ENCODE measurements around the gene MADCAM1. TPM values are rescaled to one million over a fixed set of nuclear protein-coding genes. Genes with fewer than 3 reads are reported as not detected.

MADCAM1 gene
- total and polyA plus RNA-seq, 10 donors = 3.0 to 33.6 (median 5.6) TPM

- H3K4me3 ChIP-seq = peak within 1 kb of the TSS in 7 of 8 donors; percentile 14 to 63 (median 33)
- DNase-seq = peak; percentile 90
- TF ChIP-seq POLR2A (IDR thresholded peaks at IDR 0.05) (no peak), CTCF (IDR thresholded peaks at IDR 0.05 in 8 of 11, conservative IDR thresholded peaks at IDR 0.05 in 3 of 11) (no peak), POLR2AphosphoS5 (IDR thresholded peaks at IDR 0.05) (peak; percentile 70 to 87 (median 73))
These were observed 47.8 kb downstream of the MADCAM1 start, which contains the start of gene GZMM for GRCh38 chr19:543910-544608. Gene GZMM (plus strand): TSS chr19:544053. CDS start chr19:544072, 19 bp downstream.

GRCh38 chr19:547117-547516 is 50.8 kb downstream of the MADCAM1 start:
- Histone ChIP-seq H3K4me3 (no peak overlapping the region), H3K27ac (no peak overlapping the region), H3K36me3 (peaks cover 0 to 13% (median 7%) of the 10 kb centered on the region in 6 donors), H3K27me3 (replicated peaks in 1 of 7) (peaks cover 0 to 37% (median 0%) of the 10 kb centered on the region in 7 donors), H3K4me1 (peaks cover 0 to 29% (median 6%) of the 10 kb centered on the region in 6 donors), H3K9me3 (no peaks in the 10 kb centered on the region)
- 87 to 92% (median 91%) methylated on average over 4 to 15 of the region's 15 CpGs for WGBS, 5 donors
- intact Hi-C loops (cut with DNase I; ENCODE audit: low total_unique reads) = no loop called here
- DNase-seq = no peak
- TF ChIP-seq CTCF (IDR thresholded peaks at IDR 0.05 in 8 of 11, conservative IDR thresholded peaks at IDR 0.05 in 3 of 11) = no peak

More at GRCh38 chr19:543910-544608, 47.8 kb downstream of the MADCAM1 start, which contains the start of gene GZMM:
- Histone ChIP-seq H3K27ac (peak within 1 kb of the TSS; percentile 20 to 83 (median 50)), H3K36me3 (peaks cover 0 to 37% (median 26%) of the 10 kb centered on the region in 6 donors), H3K4me1 (peaks cover 0 to 22% (median 8%) of the 10 kb centered on the region in 6 donors), H3K9me3 (no peaks in the 10 kb centered on the region), H3K27me3 (replicated peaks in 1 of 7) (peaks cover 0 to 28% (median 0%) of the 10 kb centered on the region in 7 donors)
- 48 to 57% (median 54%) methylated on average over 21 to 31 of the region's 31 CpGs for WGBS, 5 donors
- intact Hi-C loops (cut with DNase I; ENCODE audit: low total_unique reads) = no loop called here

GRCh38 chr19:547836-548720 is 51.8 kb downstream of the MADCAM1 start:
- WGBS, 5 donors = 81 to 90% (median 87%) methylated on average over 20 to 26 of the region's 26 CpGs

More at GRCh38 chr19:547836-548720, 51.8 kb downstream of the MADCAM1 start:
- no peak for TF ChIP-seq POLR2AphosphoS5 (IDR thresholded peaks at IDR 0.05)
- no peak for TF ChIP-seq POLR2A (IDR thresholded peaks at IDR 0.05)
- no peak for TF ChIP-seq CTCF (IDR thresholded peaks at IDR 0.05 in 8 of 11, conservative IDR thresholded peaks at IDR 0.05 in 3 of 11)
- Histone ChIP-seq H3K4me3 (no peak overlapping the region), H3K4me1 (peaks cover 0 to 25% (median 6%) of the 10 kb centered on the region in 6 donors), H3K27me3 (replicated peaks in 1 of 7) (peaks cover 0 to 43% (median 0%) of the 10 kb centered on the region in 7 donors), H3K27ac (no peak overlapping the region), H3K9me3 (no peaks in the 10 kb centered on the region), H3K36me3 (peaks cover 0 to 3% (median 0%) of the 10 kb centered on the region in 6 donors)
- no peak for DNase-seq
- intact Hi-C loops (cut with DNase I; ENCODE audit: low total_unique reads) = no loop called here

All from spleen (tissue), 11 donors.